HG02885 (cell line): ENCODE measurements around the gene SH3GLB2.

Experiments used
- ATAC-seq: cut with Tn5 transposase; IDR thresholded peaks from one replicate; pipeline ENCODE4 v1.9.1; 2021; ENCODE audit warnings: mild to moderate bottlenecking; ENCODE audit not compliant: unreplicated experiment, poor library complexity

Gene SH3GLB2

DNA sequence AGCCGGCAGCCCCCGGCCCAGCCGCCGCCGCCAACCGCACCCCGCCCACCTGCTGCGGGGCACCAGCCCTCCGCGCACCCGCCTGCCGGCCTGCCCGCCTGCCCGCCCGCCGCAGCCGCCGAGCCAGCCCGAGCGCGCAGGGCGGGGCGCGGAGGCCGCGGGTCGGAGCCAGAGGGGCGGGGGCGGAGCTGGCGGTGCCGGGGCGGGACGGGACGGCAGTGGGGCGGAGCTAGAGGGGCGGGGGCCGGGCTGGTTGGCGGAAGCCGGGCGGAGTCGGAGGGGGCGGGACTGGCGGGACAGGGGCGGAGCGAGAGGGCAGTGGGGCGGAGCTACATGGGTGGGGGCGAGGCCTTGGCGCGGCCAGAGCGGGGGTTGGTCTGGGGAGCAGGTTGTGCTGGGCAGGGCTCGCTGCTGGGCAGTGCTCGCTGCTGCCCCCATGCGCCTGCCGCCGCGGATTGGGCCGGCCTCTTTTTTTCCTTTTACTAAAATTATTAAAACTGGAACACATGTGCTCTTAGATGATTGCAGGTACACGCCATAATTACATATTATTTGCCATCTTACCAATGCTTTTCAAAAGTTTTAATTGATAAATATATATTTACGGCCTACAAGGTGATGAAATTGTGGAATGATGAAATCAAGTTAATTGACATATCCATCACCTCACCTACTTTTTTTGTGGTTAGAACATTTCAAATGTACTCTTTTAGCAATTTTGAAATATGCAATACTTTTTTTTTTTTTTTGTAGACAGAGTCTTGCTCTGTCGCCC is at the start of gene SH3GLB2:
SH3GLB2 (minus strand) TSS at position 140 of the 775 bp plus-strand sequence. CDS start 177 bp downstream, outside the sequence.
- peak; percentile 85 for ATAC-seq

GRCh38 chr9:129077236-129077635 is 49.1 kb upstream of the SH3GLB2 start:
- ATAC-seq = no peak

- ATAC-seq = no peak
Observed at GRCh38 chr9:129076640-129077037, 48.5 kb upstream of the SH3GLB2 start.

- ATAC-seq = no peak
Observed at GRCh38 chr9:129075996-129076639, 48.0 kb upstream of the SH3GLB2 start.

DNA sequence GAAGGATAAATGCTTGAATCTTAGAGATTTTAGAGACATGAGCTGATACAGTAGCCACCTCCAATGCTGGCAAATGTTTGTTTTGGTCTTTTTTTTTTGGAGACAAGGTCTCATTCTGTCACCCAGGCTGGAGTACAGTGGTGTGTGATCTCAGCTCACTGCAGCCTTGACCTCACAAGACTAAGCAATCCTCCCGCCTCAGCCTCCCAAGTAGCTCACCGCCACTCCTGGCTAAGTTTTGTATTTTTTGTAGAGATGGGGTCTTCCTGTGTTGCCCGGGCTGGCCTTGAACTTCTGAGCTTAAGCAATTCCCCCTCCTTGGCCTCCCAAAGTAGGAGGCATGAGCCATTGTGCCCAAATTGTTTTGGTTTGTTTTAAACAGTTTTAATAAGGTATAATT is 46.0 kb upstream of the SH3GLB2 start:
- no peak for ATAC-seq

DNA sequence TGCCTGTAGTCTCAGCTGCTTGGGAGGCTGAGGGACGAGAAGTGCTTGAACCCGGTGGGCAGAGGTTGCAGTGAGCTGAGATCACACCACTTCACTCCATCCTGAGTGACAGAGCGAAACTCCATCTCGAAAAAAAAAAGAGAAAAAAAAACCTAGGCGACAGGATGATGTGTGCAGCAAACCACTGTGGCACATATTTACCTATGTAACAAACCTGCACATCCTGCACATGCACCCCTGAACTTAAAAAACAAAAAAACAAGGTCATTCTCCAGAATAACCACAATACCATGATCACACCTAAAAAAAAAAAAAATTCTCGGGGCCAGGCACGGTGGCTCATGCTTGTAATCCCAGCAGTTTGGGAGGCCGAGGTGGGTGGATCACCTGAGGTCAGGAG is 45.3 kb upstream of the SH3GLB2 start:
- ATAC-seq = no peak

DNA sequence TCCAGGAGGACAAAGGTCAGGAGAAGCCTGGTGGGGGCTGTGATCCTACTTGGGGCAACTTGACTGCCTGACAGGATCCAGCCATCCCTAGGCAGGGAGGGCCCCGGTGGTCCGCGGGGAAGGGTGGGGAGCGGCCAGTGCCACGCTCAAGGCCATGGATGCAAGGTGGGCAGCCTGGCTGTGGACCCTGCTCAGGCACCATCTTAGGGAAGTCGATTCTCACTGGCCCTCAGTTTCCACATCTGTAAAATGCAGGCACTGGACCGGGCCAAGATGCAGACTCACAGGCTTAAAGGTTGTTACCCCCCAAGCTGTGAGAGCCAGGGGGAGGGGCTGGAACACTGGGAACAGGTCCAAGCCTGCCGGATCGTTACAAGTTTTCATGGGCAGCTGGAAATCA is 44.0 kb upstream of the SH3GLB2 start:
- ATAC-seq = no peak

DNA sequence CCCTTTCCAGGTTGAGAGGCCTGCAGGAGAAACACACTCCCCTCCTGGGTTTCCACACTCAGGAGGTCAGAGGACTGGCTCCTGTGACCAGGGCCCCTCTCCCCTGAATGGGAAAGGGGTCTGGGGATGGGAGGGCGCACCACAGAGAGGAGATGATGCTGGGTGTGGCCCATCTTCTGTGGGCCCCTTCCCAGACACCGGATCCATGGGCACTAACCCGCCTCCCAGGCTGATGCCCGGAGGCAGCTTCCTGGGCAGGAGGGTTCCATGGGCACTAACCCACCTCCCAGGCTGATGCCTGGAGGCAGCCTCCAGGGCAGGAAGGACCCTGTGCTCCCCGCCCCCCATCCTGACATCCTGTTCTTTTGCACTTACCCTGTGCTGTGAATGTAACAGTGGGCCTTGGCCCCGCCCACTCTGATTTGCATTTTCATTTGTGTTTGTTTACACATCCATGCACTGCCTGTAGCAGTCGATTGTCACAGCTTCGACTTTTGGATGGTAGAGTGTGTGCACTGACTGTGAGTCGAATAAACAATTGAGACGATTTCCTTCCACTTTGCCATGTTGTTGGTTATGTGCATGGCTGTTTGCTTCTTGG is 43.5 kb upstream of the SH3GLB2 start:
- ATAC-seq = no peak

- ATAC-seq = no peak
Observed at GRCh38 chr9:129070696-129071525, 42.8 kb upstream of the SH3GLB2 start.

GRCh38 chr9:129069862-129070641 is 41.9 kb upstream of the SH3GLB2 start:
- no peak for ATAC-seq

DNA sequence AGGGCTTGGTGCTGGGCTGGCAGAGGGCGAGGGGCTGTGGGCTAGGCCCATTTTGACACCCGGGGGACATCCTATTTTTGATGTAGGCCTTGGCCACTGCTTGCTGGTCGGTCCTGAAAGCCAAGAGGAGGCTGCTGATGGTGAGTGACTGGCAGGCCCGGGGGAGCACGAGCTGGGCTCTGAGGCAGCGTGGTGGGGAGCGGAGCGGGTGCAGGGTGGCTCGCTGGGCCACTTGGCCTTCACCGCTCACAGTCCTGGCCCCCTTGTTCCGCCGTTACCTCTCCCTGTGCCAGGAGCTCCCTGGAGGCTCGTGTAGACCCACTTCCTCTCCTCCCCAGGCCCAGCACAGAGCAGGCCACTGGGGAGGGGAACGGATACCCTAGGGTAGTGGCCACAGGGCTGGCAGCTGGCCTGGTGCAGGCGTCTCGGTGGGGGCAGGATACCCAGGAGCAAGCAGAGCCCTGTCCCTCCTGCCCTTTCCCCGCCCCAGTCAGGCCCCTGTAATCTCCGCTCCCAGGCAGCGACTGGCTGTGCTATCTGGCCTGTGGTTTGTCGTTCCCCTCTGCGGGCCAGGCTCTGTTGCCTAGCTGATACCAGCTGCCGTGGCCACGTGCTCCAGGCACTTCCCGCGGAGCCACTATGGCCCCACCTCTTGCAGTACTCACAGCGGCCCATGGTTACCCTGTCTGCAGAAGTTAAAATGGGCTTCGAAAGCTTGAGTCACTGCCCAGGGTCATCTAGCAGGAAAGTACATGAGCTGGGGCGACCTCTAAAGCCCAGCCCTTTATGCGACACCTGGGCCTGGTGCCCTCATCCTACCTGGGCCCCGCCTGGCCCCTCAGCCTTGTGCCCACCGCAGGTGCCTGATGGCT is 41.1 kb upstream of the SH3GLB2 start:
- no peak for ATAC-seq

DNA sequence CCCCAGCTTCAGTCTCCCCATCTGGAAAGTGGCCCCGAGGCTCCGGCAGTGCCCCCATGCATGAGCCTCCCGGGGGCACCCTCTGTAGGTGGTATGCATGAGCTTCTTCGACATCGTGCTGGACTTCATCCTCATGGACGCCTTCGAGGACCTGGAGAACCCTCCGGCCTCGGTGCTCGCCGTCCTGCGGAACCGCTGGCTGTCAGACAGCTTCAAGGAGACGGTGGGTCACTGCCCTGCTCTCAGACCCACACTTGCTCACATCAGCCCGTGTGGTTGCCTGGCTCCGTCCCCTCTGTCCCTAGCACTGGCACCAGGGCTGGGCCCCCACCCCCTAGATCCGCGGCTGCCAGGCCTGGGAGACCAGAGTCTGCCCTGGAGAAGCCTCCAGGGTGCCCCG is 40.0 kb upstream of the SH3GLB2 start:
- ATAC-seq = no peak

DNA sequence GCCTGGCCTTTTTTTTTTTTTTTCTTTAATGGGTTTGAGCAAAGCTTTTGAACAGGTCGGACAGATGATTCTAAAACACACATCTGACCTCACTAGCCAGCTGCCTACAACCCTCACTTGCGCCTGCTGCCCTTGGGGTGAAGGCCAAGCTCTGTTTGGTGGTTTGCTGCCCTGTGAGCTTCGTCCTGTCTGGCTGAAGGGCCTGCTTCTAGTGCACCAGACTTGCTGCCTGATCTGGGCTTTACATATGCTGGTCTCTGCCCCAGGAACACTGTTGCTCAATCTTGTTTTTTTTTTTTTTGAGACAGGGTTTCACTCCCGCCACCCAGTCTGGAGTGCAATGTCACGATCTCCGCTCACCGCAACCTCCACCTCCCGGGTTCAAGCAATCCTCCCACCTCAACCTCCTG is 36.4 kb upstream of the SH3GLB2 start:
- ATAC-seq = no peak

- ATAC-seq = no peak
Observed at GRCh38 chr9:129063061-129063460, 34.9 kb upstream of the SH3GLB2 start.

DNA sequence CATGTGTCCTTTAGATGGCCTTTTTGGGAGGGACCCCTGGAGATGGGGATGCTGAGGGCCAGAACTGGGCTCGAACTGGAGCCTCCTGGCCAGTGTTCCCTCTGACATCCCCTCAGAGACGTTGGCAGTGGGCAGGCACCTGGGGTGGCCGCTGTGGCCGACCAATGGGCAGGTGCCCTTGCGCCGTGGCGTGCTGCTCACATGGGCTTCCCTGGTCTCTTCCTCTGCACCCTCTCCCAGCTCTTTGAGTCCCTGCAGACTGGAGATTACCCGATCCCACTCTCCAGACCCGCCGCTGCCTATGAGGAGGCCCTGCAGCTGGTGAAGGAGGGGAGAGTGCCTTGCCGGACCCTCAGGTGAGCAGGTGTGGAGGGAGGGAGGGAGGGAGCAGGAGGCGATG is 32.9 kb upstream of the SH3GLB2 start:
- no peak for ATAC-seq

DNA sequence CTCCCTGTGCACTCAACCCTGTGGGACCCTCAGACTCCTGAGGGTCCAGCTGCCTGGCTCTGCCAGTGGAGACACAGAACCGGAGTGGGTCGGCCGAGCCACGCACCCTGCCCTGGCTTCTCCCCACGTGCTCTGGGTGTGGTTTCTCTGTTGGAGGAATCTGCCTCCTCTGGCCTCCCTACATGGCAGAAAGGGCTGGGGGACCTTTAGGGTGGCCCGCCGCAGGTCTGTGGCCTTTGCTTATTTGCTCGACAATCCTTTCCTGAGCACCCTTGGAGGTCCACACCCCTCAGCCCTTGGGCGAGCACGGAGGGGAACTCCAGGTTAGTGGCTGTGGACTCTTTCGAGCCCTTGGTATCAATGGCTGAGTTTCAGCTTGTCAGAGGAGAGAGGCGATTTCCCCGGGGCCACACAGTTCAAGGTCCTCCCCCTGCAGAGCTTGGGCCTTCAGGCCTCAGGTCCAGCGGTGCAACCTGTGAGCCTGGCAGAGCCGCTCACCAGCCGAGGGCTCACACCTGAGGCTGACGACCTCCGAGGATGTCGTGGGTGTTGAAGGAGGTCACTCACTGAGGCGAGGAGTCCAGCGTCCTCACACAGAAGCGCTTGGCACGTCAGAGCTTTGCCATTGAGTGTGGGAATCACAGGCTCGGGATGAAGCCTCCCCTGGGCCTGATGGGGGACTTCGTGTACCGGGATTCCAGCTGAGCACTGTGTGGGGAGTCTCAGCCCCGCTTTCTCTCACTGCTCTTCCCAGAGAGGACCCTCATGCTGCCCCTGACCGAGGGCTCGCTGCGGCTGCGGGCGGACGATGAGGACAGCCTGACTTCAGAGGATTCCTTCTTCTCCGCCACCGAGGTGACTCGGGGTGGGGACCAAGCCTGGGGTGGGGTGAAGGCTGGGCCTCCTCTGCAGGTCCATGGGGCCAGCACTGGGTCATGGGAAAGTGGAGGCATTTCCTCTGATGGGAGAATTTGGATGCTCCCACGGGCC is 32.0 kb upstream of the SH3GLB2 start:
- ATAC-seq = no peak

GRCh38 chr9:129058965-129059795 is 31.0 kb upstream of the SH3GLB2 start:
- no peak for ATAC-seq
